ENCODE data around the gene BORCS5. TPM values are rescaled to one million over a fixed set of nuclear protein-coding genes. Genes with fewer than 3 reads are reported as not detected.

BORCS5 gene
- total and polyA plus RNA-seq, 2 experiments from 2014 or later, result 11.3 to 12.6 TPM

- Histone ChIP-seq H3K36me3 (ENCODE audit: insufficient read depth) (no peaks in the 10 kb centered on the region), H3K9me2 (ENCODE audit: insufficient read depth) (no peaks in the 10 kb centered on the region), H3K27me3 (ENCODE audit: insufficient read depth) (no peaks in the 10 kb centered on the region), H3K79me2 (replicated peaks; ENCODE audit: insufficient read depth) (no peaks in the 10 kb centered on the region; the same call in 1 of the 2 replicates), H3K4me1 (ENCODE audit: insufficient read depth) (peaks cover 8% of the 10 kb centered on the region; the same call in 1 of the 2 replicates), H2AFZ (no peak overlapping the region), H3F3A (replicated peaks; ENCODE audit: low read depth) (no peaks in the 10 kb centered on the region), H3K4me2 (no peak overlapping the region), H3K4me3 (no peak overlapping the region), H3K27ac (ENCODE audit: low read depth) (no peak overlapping the region), H4K20me1 (replicated peaks; ENCODE audit: insufficient read depth) (no peaks in the 10 kb centered on the region)
- ATAC-seq (no peak), DNase-seq (ENCODE audit: low spot score) (no peak)
- TF ChIP-seq ZNF462 (CRISPR knock-in tag; IDR thresholded peaks at IDR 0.05), result no peak
- TF ChIP-seq ZNF114 (CRISPR knock-in tag; IDR thresholded peaks at IDR 0.05), result no peak
- no peak for TF ChIP-seq CREB1 (CRISPR knock-in tag; IDR thresholded peaks at IDR 0.05; ENCODE audit: low read depth)
- no peak for TF ChIP-seq ZNF331 (CRISPR knock-in tag; IDR thresholded peaks at IDR 0.05; ENCODE audit: low read depth)
- no peak for TF ChIP-seq EZH2phosphoT487 (IDR thresholded peaks at IDR 0.05; ENCODE audit: unreplicated experiment)
- no peak for TF ChIP-seq POLR2AphosphoS5 (IDR thresholded peaks at IDR 0.05; ENCODE audit: low read depth)
- no peak for TF ChIP-seq REST (IDR thresholded peaks at IDR 0.05; ENCODE audit: unreplicated experiment)
- TF ChIP-seq CTCF (conservative IDR thresholded peaks at IDR 0.05; ENCODE audit: low read depth in 2 of 2), result no peak
- no peak for TF ChIP-seq NANOG (IDR thresholded peaks at IDR 0.05; ENCODE audit: borderline replicate concordance)
- TF ChIP-seq ETS1 (IDR thresholded peaks at IDR 0.05), result no peak
- TF ChIP-seq JUNB (IDR thresholded peaks at IDR 0.05; ENCODE audit: unreplicated experiment), result no peak
- no peak for TF ChIP-seq STAT1 (IDR thresholded peaks at IDR 0.05; ENCODE audit: unreplicated experiment)
- Mint-ChIP-seq H3K9me3 (peaks cover 47% of the 10 kb centered on the region), H3K36me3 (ENCODE audit: low read depth) (peaks cover 43% of the 10 kb centered on the region), H3K4me1 (no peaks in the 10 kb centered on the region; the same call in 2 of the 3 replicates), H3K4me3 (no peak overlapping the region), H3K27ac (no peak overlapping the region), H3K27me3 (ENCODE audit: insufficient read depth, low read depth, poor library complexity) (peaks cover 2% of the 10 kb centered on the region)
Observed at GRCh38 chr12:12415886-12416285, 59.0 kb downstream of the BORCS5 start.
